Left ventricle myocardium inferior (tissue), 1 donor: ENCODE data around the gene ZGPAT. TPM values are rescaled to one million over a fixed set of nuclear protein-coding genes. Genes with fewer than 3 reads are reported as not detected.

Experiments
- DNase-seq: peaks from one replicate; pipeline ENCODE4 v3.0.0-alpha.2; 2020
- H3K27ac ChIP-seq: fragments of 200-600 bp; replicated peaks from 2 replicates; pipeline ENCODE4 v1.8.0; 2021
- H3K27me3 ChIP-seq: fragments of 200-600 bp; 2 replicates; pipeline ENCODE4 v1.8.0; 2021; ENCODE audit warnings: low read depth
- H3K36me3 ChIP-seq: fragments of 200-600 bp; 2 replicates; pipeline ENCODE4 v1.8.0; 2021
- H3K4me1 ChIP-seq: fragments of 200-600 bp; 2 replicates; pipeline ENCODE4 v1.8.0; 2021
- H3K4me3 ChIP-seq: fragments of 200-600 bp; 2 replicates; pipeline ENCODE4 v1.8.0; 2021; ENCODE audit warnings: mild to moderate bottlenecking, moderate library complexity
- H3K9me3 ChIP-seq: fragments of 200-600 bp; replicated peaks from 2 replicates; pipeline ENCODE4 v1.8.0; 2021
- CTCF ChIP-seq: fragments of 200-600 bp; IDR thresholded peaks from 2 replicates; pipeline ENCODE4 v1.8.0; 2021; ENCODE audit warnings: antibody characterized with exemption, mild to moderate bottlenecking, borderline replicate concordance
- intact Hi-C: fragments of 100-400 bp; cut with micrococcal nuclease; formaldehyde crosslinking; loops from one replicate; pipeline ENCODE4 v1.11.0; 2022
- total RNA-seq: library from RNA; stranded (reverse); fragmentation: NEBNext Ultra II Directional; extraction: Animal tissue kit (Norgen Biotek cat#: 25700); gene quantifications from one replicate; pipeline ENCODE4 v1.2.1, GENCODE V29; 2021
- donor health status: DM: no; HTN: yes; CAD: no; lungs with severe emphysema.

ZGPAT gene
- total RNA-seq, 1 donor from 2014 or later, result 15.8 TPM

- H3K9me3 ChIP-seq, result no peaks in the 10 kb centered on the region
- peaks cover 37% of the 10 kb centered on the region for H3K36me3 ChIP-seq
- H3K4me3 ChIP-seq, result peak overlapping the region; percentile 78
- intact Hi-C loops, result no loop called here
- DNase-seq, result no peak
- H3K4me1 ChIP-seq, result peaks cover 43% of the 10 kb centered on the region
- TF ChIP-seq CTCF, result no peak
- no peak overlapping the region for H3K27ac ChIP-seq
- H3K27me3 ChIP-seq, result no peaks in the 10 kb centered on the region
Observed at GRCh38 chr20:63736893-63737694, 29.3 kb downstream of the ZGPAT start.

GRCh38 chr20:63737695-63737944 is 29.8 kb downstream of the ZGPAT start:
- H3K36me3 ChIP-seq, result peaks cover 42% of the 10 kb centered on the region

GRCh38 chr20:63737945-63738686 is 30.3 kb downstream of the ZGPAT start:
- Histone ChIP-seq H3K9me3 (no peaks in the 10 kb centered on the region), H3K27me3 (no peaks in the 10 kb centered on the region), H3K4me1 (peaks cover 51% of the 10 kb centered on the region), H3K36me3 (peaks cover 47% of the 10 kb centered on the region), H3K4me3 (peak overlapping the region; percentile 78), H3K27ac (peak overlapping the region; percentile 98)
- no peak for DNase-seq
- no peak for TF ChIP-seq CTCF
- intact Hi-C loops, result no loop called here

More at GRCh38 chr20:63737695-63737944, 29.8 kb downstream of the ZGPAT start:
- Histone ChIP-seq H3K4me3 (peak overlapping the region; percentile 78), H3K9me3 (no peaks in the 10 kb centered on the region), H3K27ac (no peak overlapping the region), H3K27me3 (no peaks in the 10 kb centered on the region), H3K4me1 (peaks cover 48% of the 10 kb centered on the region)
- intact Hi-C loops, result no loop called here
- no peak for DNase-seq
- TF ChIP-seq CTCF, result no peak

- DNase-seq, result peak; percentile 77
- Histone ChIP-seq H3K27me3 (no peaks in the 10 kb centered on the region), H3K4me1 (peaks cover 51% of the 10 kb centered on the region), H3K27ac (peak overlapping the region; percentile 98), H3K4me3 (peak overlapping the region; percentile 78), H3K9me3 (no peaks in the 10 kb centered on the region), H3K36me3 (peaks cover 47% of the 10 kb centered on the region)
- no peak for TF ChIP-seq CTCF
- intact Hi-C loops, result no loop called here
Observed at GRCh38 chr20:63738687-63739129, 30.9 kb downstream of the ZGPAT start.

- Histone ChIP-seq H3K4me3 (peak within 1 kb of the TSS; percentile 81), H3K4me1 (peaks cover 51% of the 10 kb centered on the region), H3K9me3 (no peaks in the 10 kb centered on the region), H3K27me3 (no peaks in the 10 kb centered on the region), H3K36me3 (peaks cover 45% of the 10 kb centered on the region), H3K27ac (peak within 1 kb of the TSS; percentile 98)
- TF ChIP-seq CTCF, result no peak
- intact Hi-C loops, result no loop called here
- DNase-seq, result peak; percentile 84
Observed at GRCh38 chr20:63739130-63740069, 31.6 kb downstream of the ZGPAT start, which contains the start of gene SLC2A4RG. Gene SLC2A4RG, plus strand, starts transcription at chr20:63739776. Its CDS starts 137 bp downstream, at chr20:63739913.
